ENCODE results near the gene STRIP2.

GRCh38 chr7:129493555-129493954 is 59.3 kb downstream of the STRIP2 start:
- TF ChIP-seq, protein P1, sequence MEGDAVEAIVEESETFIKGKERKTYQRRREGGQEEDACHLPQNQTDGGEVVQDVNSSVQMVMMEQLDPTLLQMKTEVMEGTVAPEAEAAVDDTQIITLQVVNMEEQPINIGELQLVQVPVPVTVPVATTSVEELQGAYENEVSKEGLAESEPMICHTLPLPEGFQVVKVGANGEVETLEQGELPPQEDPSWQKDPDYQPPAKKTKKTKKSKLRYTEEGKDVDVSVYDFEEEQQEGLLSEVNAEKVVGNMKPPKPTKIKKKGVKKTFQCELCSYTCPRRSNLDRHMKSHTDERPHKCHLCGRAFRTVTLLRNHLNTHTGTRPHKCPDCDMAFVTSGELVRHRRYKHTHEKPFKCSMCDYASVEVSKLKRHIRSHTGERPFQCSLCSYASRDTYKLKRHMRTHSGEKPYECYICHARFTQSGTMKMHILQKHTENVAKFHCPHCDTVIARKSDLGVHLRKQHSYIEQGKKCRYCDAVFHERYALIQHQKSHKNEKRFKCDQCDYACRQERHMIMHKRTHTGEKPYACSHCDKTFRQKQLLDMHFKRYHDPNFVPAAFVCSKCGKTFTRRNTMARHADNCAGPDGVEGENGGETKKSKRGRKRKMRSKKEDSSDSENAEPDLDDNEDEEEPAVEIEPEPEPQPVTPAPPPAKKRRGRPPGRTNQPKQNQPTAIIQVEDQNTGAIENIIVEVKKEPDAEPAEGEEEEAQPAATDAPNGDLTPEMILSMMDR (conservative IDR thresholded peaks at IDR 0.05; ENCODE audit: low read length), result peak; percentile 30; the same call in 1 of the 2 replicates
- no peak for TF ChIP-seq EZH2phosphoT487 (IDR thresholded peaks at IDR 0.05; ENCODE audit: borderline replicate concordance, low read depth, low read length)

Data from OCI-LY7 (cell line).